ENCODE data around the gene FAM153A.
"Not testable (repeated sequence)": the region's sequence is repeated elsewhere in the genome, so short reads cannot be mapped to it uniquely, and the experiment has no call there.

FAM153A gene

GRCh38 chr5:177782792-177783633 lies at the start of gene FAM153A:
Gene FAM153A, minus strand, starts transcription at chr5:177782899.
- H3K4me1 ChIP-seq; H3K36me3 ChIP-seq (replicated peaks); H3K9me3 ChIP-seq; H3K4me3 ChIP-seq; DNase-seq (ENCODE audit: low spot score in 2 of 2); H3K27me3 ChIP-seq (ENCODE audit: low read depth); in situ Hi-C loops (cut with MboI; ENCODE audit: low sequenced_read_pairs): not testable (repeated sequence)

- H3K4me3 ChIP-seq; H3K4me1 ChIP-seq; H3K9me3 ChIP-seq; H3K36me3 ChIP-seq (replicated peaks); H3K27me3 ChIP-seq (ENCODE audit: low read depth); in situ Hi-C loops (cut with MboI; ENCODE audit: low sequenced_read_pairs); DNase-seq (ENCODE audit: low spot score in 2 of 2): not testable (repeated sequence)
Measured at GRCh38 chr5:177832287-177832686, 49.6 kb upstream of the FAM153A start.

- DNase-seq (ENCODE audit: low spot score in 2 of 2); H3K4me3 ChIP-seq; H3K27me3 ChIP-seq (ENCODE audit: low read depth); in situ Hi-C loops (cut with MboI; ENCODE audit: low sequenced_read_pairs); H3K4me1 ChIP-seq; H3K36me3 ChIP-seq (replicated peaks); H3K9me3 ChIP-seq: not testable (repeated sequence)
Measured at GRCh38 chr5:177826073-177826472, 43.4 kb upstream of the FAM153A start.

- H3K36me3 ChIP-seq (replicated peaks); H3K4me1 ChIP-seq; H3K9me3 ChIP-seq; H3K27me3 ChIP-seq (ENCODE audit: low read depth); in situ Hi-C loops (cut with MboI; ENCODE audit: low sequenced_read_pairs); DNase-seq (ENCODE audit: low spot score in 2 of 2); H3K4me3 ChIP-seq: not testable (repeated sequence)
Measured at GRCh38 chr5:177824776-177825175, 42.1 kb upstream of the FAM153A start.

GRCh38 chr5:177822489-177822888 lies 39.8 kb upstream of the FAM153A start:
- H3K27me3 ChIP-seq (ENCODE audit: low read depth); in situ Hi-C loops (cut with MboI; ENCODE audit: low sequenced_read_pairs); DNase-seq (ENCODE audit: low spot score in 2 of 2); H3K4me1 ChIP-seq; H3K4me3 ChIP-seq; H3K36me3 ChIP-seq (replicated peaks); H3K9me3 ChIP-seq: not testable (repeated sequence)

- H3K4me1 ChIP-seq; DNase-seq (ENCODE audit: low spot score in 2 of 2); in situ Hi-C loops (cut with MboI; ENCODE audit: low sequenced_read_pairs): not testable (repeated sequence)
Measured at GRCh38 chr5:177819664-177820063, 37.0 kb upstream of the FAM153A start.

GRCh38 chr5:177812814-177813425 lies 30.2 kb upstream of the FAM153A start:
- H3K4me1 ChIP-seq; in situ Hi-C loops (cut with MboI; ENCODE audit: low sequenced_read_pairs); DNase-seq (ENCODE audit: low spot score in 2 of 2); H3K36me3 ChIP-seq (replicated peaks); H3K4me3 ChIP-seq; H3K27me3 ChIP-seq (ENCODE audit: low read depth); H3K9me3 ChIP-seq: not testable (repeated sequence)

More at GRCh38 chr5:177819664-177820063, 37.0 kb upstream of the FAM153A start:
- not testable (repeated sequence) for H3K4me3 ChIP-seq; H3K27me3 ChIP-seq (ENCODE audit: low read depth); H3K36me3 ChIP-seq (replicated peaks); H3K9me3 ChIP-seq

- H3K4me1 ChIP-seq; H3K9me3 ChIP-seq; H3K36me3 ChIP-seq (replicated peaks); in situ Hi-C loops (cut with MboI; ENCODE audit: low sequenced_read_pairs); H3K27me3 ChIP-seq (ENCODE audit: low read depth); DNase-seq (ENCODE audit: low spot score in 2 of 2); H3K4me3 ChIP-seq: not testable (repeated sequence)
Measured at GRCh38 chr5:177812160-177812743, 29.6 kb upstream of the FAM153A start.

- in situ Hi-C loops (cut with MboI; ENCODE audit: low sequenced_read_pairs); H3K36me3 ChIP-seq (replicated peaks); H3K4me1 ChIP-seq; H3K27me3 ChIP-seq (ENCODE audit: low read depth); H3K9me3 ChIP-seq; DNase-seq (ENCODE audit: low spot score in 2 of 2); H3K4me3 ChIP-seq: not testable (repeated sequence)
Measured at GRCh38 chr5:177809209-177809913, 26.7 kb upstream of the FAM153A start.

GRCh38 chr5:177808420-177808819 lies 25.7 kb upstream of the FAM153A start:
- DNase-seq (ENCODE audit: low spot score in 2 of 2); in situ Hi-C loops (cut with MboI; ENCODE audit: low sequenced_read_pairs); H3K4me3 ChIP-seq; H3K27me3 ChIP-seq (ENCODE audit: low read depth); H3K4me1 ChIP-seq; H3K9me3 ChIP-seq; H3K36me3 ChIP-seq (replicated peaks): not testable (repeated sequence)

- in situ Hi-C loops (cut with MboI; ENCODE audit: low sequenced_read_pairs); H3K27me3 ChIP-seq (ENCODE audit: low read depth); H3K9me3 ChIP-seq; H3K4me1 ChIP-seq; H3K36me3 ChIP-seq (replicated peaks); DNase-seq (ENCODE audit: low spot score in 2 of 2); H3K4me3 ChIP-seq: not testable (repeated sequence)
Measured at GRCh38 chr5:177807265-177807664, 24.6 kb upstream of the FAM153A start.

GRCh38 chr5:177801427-177801826 lies 18.7 kb upstream of the FAM153A start:
- H3K36me3 ChIP-seq (replicated peaks); H3K4me1 ChIP-seq; H3K9me3 ChIP-seq; DNase-seq (ENCODE audit: low spot score in 2 of 2); in situ Hi-C loops (cut with MboI; ENCODE audit: low sequenced_read_pairs); H3K4me3 ChIP-seq; H3K27me3 ChIP-seq (ENCODE audit: low read depth): not testable (repeated sequence)

- H3K9me3 ChIP-seq; H3K36me3 ChIP-seq (replicated peaks); H3K4me3 ChIP-seq; H3K4me1 ChIP-seq; H3K27me3 ChIP-seq (ENCODE audit: low read depth); in situ Hi-C loops (cut with MboI; ENCODE audit: low sequenced_read_pairs); DNase-seq (ENCODE audit: low spot score in 2 of 2): not testable (repeated sequence)
Measured at GRCh38 chr5:177798237-177798840, 15.6 kb upstream of the FAM153A start.
